NCI-H774 (cell line): Measurements from ENCODE around the gene CNBD2.
"Not testable (repeated sequence)": the region's sequence is repeated elsewhere in the genome, so short reads cannot be mapped to it uniquely, and the experiment has no call there.

Experiments used
- DNase-seq: peaks from one replicate; lab custom pipeline; 2025; lab: John Stamatoyannopoulos, UW

The CNBD2 gene

DNA sequence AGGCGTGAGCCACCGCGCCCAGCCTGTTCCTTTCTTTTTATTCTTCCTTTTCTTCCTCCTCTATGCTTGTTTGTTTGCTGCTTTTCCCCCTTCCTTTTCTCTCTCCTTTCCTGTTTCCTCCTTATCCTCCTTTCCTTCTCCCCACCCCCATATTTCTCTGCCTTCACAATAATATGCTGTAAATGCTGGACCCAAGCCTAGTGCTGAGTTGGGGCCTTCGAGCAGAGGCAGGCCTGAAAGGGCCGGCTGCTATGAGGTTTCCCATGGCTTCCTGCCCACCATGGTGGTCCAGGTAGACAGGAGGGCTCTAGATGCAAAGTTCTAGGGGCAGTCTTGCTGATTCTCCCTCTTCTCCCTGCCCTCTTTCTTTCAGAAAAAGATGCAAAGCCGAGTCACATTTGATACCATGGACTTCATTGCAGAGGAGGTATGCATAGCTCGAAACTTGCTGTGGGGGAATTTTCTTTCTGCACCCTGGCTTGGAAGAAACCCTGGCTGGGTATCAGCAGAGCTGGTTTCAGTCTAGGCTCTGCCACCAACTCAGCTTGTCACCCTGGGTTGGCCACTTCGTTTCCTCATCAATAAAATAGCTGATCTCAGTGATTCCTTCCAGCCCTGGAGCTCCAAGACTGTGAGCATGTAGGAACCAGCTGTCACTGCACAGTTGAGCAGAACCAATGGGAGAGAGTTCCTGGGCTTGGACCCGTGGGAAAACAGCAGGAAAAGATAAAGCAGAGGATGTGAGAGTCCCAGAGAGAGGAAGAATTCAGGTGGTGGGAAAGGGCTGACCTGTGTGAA lies 7.4 kb downstream of the CNBD2 start:
- no peak for DNase-seq

- DNase-seq, result no peak
Measured at GRCh38 chr20:35978041-35978513, 9.7 kb downstream of the CNBD2 start.

GRCh38 chr20:35979544-35979943 lies 11.2 kb downstream of the CNBD2 start:
- no peak for DNase-seq

- no peak for DNase-seq
Measured at GRCh38 chr20:35981969-35982368, 13.6 kb downstream of the CNBD2 start.

GRCh38 chr20:35984382-35984781 lies 16.0 kb downstream of the CNBD2 start:
- no peak for DNase-seq

DNA sequence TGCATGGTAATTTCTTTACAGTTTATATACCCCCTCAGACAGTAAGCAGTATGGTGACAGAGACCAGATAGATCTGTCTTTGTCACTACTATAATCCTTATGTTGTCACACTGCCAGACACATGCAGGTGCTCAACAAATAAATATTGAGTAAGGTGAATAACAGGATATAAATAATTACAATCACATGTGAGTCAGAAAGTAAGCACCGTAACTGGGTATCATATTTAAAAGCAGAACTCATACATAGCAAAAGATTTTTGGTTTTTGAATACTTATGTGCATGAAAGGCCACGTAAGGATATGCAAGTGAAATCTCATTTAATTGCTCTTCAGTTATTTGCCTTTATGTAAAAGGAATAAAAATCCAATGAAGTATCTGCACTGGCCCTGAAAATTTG lies 17.4 kb downstream of the CNBD2 start:
- DNase-seq, result peak; percentile 16

GRCh38 chr20:35988910-35989463 lies 20.6 kb downstream of the CNBD2 start:
- DNase-seq, result no peak

- no peak for DNase-seq
Measured at GRCh38 chr20:35991142-35991771, 22.9 kb downstream of the CNBD2 start.

DNA sequence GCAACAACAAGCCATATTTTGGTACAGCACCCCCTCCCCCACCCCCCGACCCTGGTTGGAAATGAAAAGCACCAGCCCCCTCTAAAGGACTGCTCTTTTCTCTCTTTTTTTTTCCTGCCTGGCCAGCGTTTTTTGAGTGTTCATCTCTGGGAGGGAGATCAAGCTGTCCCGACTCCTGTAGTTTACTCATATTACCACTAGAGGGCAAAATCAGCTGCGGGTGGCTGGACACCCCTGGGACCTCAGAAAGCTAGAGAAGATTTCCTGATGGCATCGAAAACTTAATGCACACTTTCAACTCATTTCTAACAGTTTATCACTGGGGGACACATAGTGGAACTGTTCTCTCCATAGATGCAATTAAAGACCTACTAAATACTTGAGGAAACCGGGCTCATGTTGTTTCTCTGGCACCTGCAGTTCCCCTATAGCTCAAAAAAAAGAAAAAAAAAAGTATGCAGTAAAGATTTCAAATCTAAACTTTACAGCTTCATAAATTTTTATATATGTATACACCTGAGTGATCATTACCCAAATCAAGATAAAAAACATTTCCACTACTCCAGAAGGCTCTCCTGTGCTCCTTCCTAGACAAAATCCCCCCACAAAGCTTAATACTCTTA lies 24.4 kb downstream of the CNBD2 start:
- DNase-seq, result peak; percentile 43

DNA sequence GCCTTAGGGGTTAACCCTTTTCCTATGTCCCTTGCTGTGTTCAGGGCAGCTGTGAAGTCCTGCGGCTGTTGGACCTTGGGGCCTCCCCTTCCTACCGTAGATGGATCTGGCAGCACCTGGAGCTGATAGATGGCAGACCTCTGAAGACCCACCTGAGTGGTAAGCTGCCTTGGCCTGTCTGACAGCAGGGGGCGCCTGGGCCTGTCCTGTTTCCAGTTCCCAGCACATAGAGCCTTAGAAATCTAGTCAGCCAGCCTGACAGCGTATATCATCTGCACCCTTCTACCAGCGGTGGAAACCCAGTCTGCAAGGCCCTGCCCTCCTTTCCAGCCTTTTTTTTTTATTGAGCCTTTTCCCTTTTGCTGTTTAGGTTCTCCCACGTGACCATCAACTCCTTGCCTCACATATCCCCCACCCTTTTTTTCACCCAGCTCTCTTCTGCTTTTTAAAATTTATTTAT lies 26.6 kb downstream of the CNBD2 start:
- DNase-seq, result peak; percentile 66

DNA sequence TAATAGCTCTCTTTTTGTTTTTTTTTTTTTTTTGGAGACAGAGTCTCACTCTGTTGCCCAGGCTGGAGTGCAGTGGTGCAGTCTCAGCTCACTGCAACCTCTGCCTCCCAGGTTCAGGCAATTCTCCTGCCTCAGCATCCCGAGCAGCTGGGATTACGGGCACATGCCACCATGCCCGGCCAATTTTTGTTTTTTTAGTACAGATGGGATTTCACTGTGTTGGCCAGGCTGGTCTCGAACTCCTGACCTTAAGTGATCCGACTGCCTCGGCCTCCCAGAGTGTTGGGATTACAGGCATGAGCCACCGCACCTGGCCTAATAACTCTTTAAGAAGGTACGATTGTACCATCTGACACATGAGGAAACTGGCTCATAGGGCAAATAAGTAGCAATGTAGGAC lies 28.1 kb downstream of the CNBD2 start:
- DNase-seq, result not testable (repeated sequence)

DNA sequence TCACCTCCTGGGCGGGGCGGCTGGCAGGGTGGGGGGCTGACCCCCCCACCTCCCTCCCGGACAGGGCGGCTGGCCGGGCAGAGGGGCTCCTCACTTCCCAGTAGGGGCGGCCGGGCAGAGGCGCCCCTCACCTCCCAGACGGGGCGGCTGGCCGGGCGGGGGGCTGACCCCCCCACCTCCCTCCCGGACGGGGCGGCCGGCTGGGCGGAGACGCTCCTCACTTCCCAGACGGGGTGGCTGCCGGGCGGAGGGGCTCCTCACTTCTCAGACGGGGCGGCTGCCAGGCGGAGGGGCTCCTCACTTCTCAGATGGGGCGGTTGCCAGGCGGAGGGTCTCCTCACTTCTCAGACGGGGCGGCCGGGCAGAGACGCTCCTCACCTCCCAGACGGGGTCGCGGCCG lies 32.9 kb downstream of the CNBD2 start:
- DNase-seq, result not testable (repeated sequence)

GRCh38 chr20:36002855-36003254 lies 34.5 kb downstream of the CNBD2 start:
- no peak for DNase-seq

GRCh38 chr20:36004045-36004444 lies 35.7 kb downstream of the CNBD2 start:
- no peak for DNase-seq

- DNase-seq, result no peak
Measured at GRCh38 chr20:36008461-36009035, 40.2 kb downstream of the CNBD2 start.

- no peak for DNase-seq
Measured at GRCh38 chr20:36010076-36010475, 41.7 kb downstream of the CNBD2 start.

GRCh38 chr20:36010825-36011224 lies 42.4 kb downstream of the CNBD2 start:
- no peak for DNase-seq

GRCh38 chr20:36015806-36016403 lies 47.5 kb downstream of the CNBD2 start:
- DNase-seq, result no peak

GRCh38 chr20:36017048-36017951 lies 48.9 kb downstream of the CNBD2 start:
- DNase-seq, result no peak

DNA sequence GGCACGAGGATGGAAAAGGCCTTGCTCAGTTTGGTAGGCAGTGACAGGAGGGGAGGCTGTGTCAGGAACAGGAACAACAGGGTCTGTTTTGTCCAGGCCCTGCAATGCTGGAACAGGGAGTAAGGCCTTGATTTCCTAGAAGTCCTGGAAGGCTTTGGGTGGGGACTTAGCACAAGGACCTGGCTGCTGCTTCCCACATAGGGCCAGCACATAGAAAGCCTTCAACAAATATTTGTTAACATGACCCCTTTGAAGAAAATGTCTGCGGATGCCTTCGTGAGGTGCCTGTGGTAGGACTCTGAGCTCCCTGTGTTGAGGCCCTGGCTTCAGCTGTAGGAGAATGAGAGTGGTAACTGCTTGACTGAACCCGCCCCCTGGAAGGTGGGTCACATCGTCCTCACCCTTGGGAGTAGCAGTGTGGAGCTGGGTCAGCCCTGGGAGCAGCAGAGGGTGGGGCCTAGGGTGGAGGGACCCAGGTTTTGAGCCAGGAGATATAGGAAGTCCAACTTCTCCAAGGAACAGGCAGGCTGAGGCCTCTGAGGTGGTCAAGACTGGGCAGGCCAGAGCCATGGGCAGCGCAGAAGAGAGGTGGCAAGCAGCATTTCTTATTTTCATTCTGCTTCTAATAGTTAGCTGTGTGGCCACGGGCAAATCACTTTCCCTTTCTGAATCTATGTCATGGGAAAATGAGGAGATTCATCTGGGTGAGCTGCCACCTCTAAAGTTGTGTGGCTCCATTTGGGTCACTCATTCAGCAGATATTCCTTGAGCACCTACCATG lies 50.0 kb downstream of the CNBD2 start:
- DNase-seq, result no peak
